ENCODE results near the gene HMCN1. TPM values are rescaled to one million over a fixed set of nuclear protein-coding genes. Genes with fewer than 3 reads are reported as not detected.

Gene HMCN1
- total RNA-seq, 1 experiment from 2014 or later = 0.23 TPM

GRCh38 chr1:186212568-186213224 lies 478.5 kb downstream of the HMCN1 start:
- DNase-seq (ENCODE audit: low read depth, low spot score) (peak; percentile 63), ATAC-seq (peak; percentile 98)
- intact Hi-C loops (cut with micrococcal nuclease; ENCODE audit: unreplicated experiment) (loop anchor here (1.0 to 10.0 kb wide), 3 partner anchors 58 to 492 kb away; no protein-coding TSS in a partner anchor), in situ Hi-C loops (cut with HindIII; ENCODE audit: low pct_unique_long_range_greater_than_20kb, low sequenced_read_pairs) (no loop called here)
- no peaks in the 10 kb centered on the region for H3K9me3 ChIP-seq (ENCODE audit: control insufficient read depth, insufficient read depth, low read depth, low read length)
- H3K27me3 ChIP-seq (ENCODE audit: control insufficient read depth, insufficient read depth, low read length) = no peaks in the 10 kb centered on the region
- no peak overlapping the region for H3K4me3 ChIP-seq (ENCODE audit: low read depth in 2 of 2, low read length in 2 of 2)
- CTCF ChIA-PET = no interaction called here
- peak; percentile 83 for TF ChIP-seq CTCF (IDR thresholded peaks at IDR 0.05)
- TF ChIP-seq REST (IDR thresholded peaks at IDR 0.05; ENCODE audit: insufficient read depth in 1 of 2, low read depth in 2 of 2, low read length in 1 of 2) = no peak
- H3K4me1 ChIP-seq (ENCODE audit: control insufficient read depth, insufficient read depth, low read length) = no peaks in the 10 kb centered on the region
- no peak overlapping the region for H3K27ac ChIP-seq (ENCODE audit: low read length)
- H3K36me3 ChIP-seq (ENCODE audit: control insufficient read depth, insufficient read depth, low read length) = no peaks in the 10 kb centered on the region
- no TSS peak for BruUV-seq (replicated peaks)
- POLR2A ChIA-PET = no interaction called here

GRCh38 chr1:186213225-186213607 lies 479.0 kb downstream of the HMCN1 start:
- BruUV-seq (replicated peaks) = no TSS peak
- no peaks in the 10 kb centered on the region for H3K9me3 ChIP-seq (ENCODE audit: control insufficient read depth, insufficient read depth, low read depth, low read length)
- no peaks in the 10 kb centered on the region for H3K27me3 ChIP-seq (ENCODE audit: control insufficient read depth, insufficient read depth, low read length)
- CTCF ChIA-PET = no interaction called here
- DNase-seq (ENCODE audit: low read depth, low spot score) = no peak
- no peaks in the 10 kb centered on the region for H3K36me3 ChIP-seq (ENCODE audit: control insufficient read depth, insufficient read depth, low read length)
- no peak overlapping the region for H3K27ac ChIP-seq (ENCODE audit: low read length)
- H3K4me1 ChIP-seq (ENCODE audit: control insufficient read depth, insufficient read depth, low read length) = no peaks in the 10 kb centered on the region
- intact Hi-C loops (cut with micrococcal nuclease; ENCODE audit: unreplicated experiment) = loop anchor here (10.0 kb wide), 1 partner anchor 58 kb away; no protein-coding TSS in a partner anchor
- POLR2A ChIA-PET = no interaction called here
- TF ChIP-seq TCF7L2 (IDR thresholded peaks at IDR 0.05; ENCODE audit: low read depth, low read length) = no peak
- in situ Hi-C loops (cut with HindIII; ENCODE audit: low pct_unique_long_range_greater_than_20kb, low sequenced_read_pairs) = no loop called here
- H3K4me3 ChIP-seq (ENCODE audit: low read depth in 2 of 2, low read length in 2 of 2) = no peak overlapping the region
- no peak for ATAC-seq

- ChIA-PET CTCF (no interaction called here), POLR2A (no interaction called here)
- intact Hi-C loops (cut with micrococcal nuclease; ENCODE audit: unreplicated experiment) (loop anchor here (10.0 kb wide), 1 partner anchor 60 kb away; no protein-coding TSS in a partner anchor), in situ Hi-C loops (cut with HindIII; ENCODE audit: low pct_unique_long_range_greater_than_20kb, low sequenced_read_pairs) (no loop called here)
- TF ChIP-seq SIN3A (IDR thresholded peaks at IDR 0.05; ENCODE audit: borderline replicate concordance, insufficient read depth, low read depth, low read length) (no peak), TCF7L2 (IDR thresholded peaks at IDR 0.05; ENCODE audit: low read depth, low read length) (no peak), POLR2AphosphoS5 (IDR thresholded peaks at IDR 0.05; ENCODE audit: low read depth, low read length) (no peak), CTCF (IDR thresholded peaks at IDR 0.05) (no peak), REST (IDR thresholded peaks at IDR 0.05; ENCODE audit: insufficient read depth in 1 of 2, low read depth in 2 of 2, low read length in 1 of 2) (no peak)
- H3K4me1 ChIP-seq (ENCODE audit: control insufficient read depth, insufficient read depth, low read length) = no peaks in the 10 kb centered on the region
- H3K27ac ChIP-seq (ENCODE audit: low read length) = no peak overlapping the region
- no peaks in the 10 kb centered on the region for H3K9me3 ChIP-seq (ENCODE audit: control insufficient read depth, insufficient read depth, low read depth, low read length)
- BruUV-seq (replicated peaks) = no TSS peak
- no peaks in the 10 kb centered on the region for H3K36me3 ChIP-seq (ENCODE audit: control insufficient read depth, insufficient read depth, low read length)
- no peak overlapping the region for H3K4me3 ChIP-seq (ENCODE audit: low read depth in 2 of 2, low read length in 2 of 2)
- ATAC-seq (no peak), DNase-seq (ENCODE audit: low read depth, low spot score) (no peak)
- no peaks in the 10 kb centered on the region for H3K27me3 ChIP-seq (ENCODE audit: control insufficient read depth, insufficient read depth, low read length)
Measured at GRCh38 chr1:186214791-186215190, 480.6 kb downstream of the HMCN1 start.

All from Panc1 (cell line).